Measurements from ENCODE around the gene CLEC4D.
"Not testable (repeated sequence)": the region's sequence is repeated elsewhere in the genome, so short reads cannot be mapped to it uniquely, and the experiment has no call there.

The CLEC4D gene

DNA sequence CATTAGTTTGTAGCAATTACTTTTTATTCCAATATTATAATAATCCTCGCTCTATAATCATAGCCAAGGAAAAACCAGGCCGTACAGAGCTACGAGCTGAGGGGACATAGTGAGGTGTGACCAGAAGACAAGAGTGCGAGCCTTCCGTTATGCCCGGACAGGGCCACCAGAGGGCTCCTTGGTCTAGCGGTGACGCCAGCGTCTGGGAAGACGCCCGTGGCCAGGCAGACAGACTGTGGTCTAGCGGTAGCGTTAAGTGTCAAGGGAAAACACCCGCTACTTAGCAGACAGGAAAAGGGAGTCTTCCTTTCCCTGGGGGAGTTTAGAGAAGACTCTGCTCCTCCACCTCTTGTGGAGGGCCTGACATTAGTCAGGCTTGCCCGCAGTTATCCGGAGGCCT lies 24.5 kb downstream of the CLEC4D start:
- DNase-seq (ENCODE audit: low spot score): not testable (repeated sequence)

DNA sequence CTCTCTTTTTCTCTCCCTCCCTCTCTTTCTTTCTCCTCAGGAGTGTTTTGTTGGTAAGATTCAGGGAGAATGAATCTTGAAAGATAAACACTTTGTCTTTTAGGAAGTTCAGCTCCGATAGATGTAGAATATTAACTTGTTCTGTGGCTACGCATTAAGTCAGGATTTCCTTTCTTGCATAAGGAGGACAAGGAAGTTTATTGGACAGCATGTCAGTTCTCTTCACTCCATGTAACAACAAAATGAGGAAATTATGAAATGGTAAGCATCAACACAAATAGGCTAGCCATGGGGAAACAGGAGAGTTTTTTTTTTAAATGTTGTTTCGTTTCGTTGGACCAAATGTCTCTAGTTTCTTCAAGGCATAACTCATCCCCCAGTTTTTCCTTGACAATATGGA lies 27.5 kb downstream of the CLEC4D start, which contains the start of gene CLEC4E:
TSS of gene CLEC4E (minus strand) at position 75 of the 400 bp plus-strand sequence. CDS start 108 bp downstream, outside the sequence.
- not testable (repeated sequence) for DNase-seq (ENCODE audit: low spot score)

- no peak for DNase-seq (ENCODE audit: low spot score)
These were observed 28.3 kb downstream of the CLEC4D start for GRCh38 chr12:8541562-8541961.

GRCh38 chr12:8544295-8544694 lies 31.0 kb downstream of the CLEC4D start:
- DNase-seq (ENCODE audit: low spot score): peak; percentile 77

- no peak for DNase-seq (ENCODE audit: low spot score)
These were observed 33.3 kb downstream of the CLEC4D start for GRCh38 chr12:8546591-8546990.

GRCh38 chr12:8547645-8548044 lies 34.3 kb downstream of the CLEC4D start:
- no peak for DNase-seq (ENCODE audit: low spot score)

DNA sequence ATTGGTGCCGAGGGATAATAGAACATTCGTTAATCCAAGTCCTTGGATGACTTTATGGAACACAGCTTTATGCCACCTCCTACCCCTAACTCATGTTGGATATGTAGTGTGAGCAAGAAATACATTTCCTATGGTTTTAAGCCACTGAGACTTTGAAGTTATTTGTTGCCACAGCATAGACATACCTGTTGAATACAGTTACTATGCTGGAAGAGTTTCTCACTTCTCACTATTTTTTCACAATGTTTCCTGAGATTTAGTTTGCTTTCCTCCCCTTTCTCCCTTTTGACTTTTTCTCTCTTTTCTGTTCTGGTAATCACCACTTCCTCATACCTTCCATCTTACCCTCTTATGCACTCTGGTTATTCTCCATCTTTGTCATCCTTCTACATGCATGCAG lies 34.9 kb downstream of the CLEC4D start:
- no peak for DNase-seq (ENCODE audit: low spot score)

GRCh38 chr12:8549381-8549780 lies 36.1 kb downstream of the CLEC4D start:
- no peak for DNase-seq (ENCODE audit: low spot score)

DNA sequence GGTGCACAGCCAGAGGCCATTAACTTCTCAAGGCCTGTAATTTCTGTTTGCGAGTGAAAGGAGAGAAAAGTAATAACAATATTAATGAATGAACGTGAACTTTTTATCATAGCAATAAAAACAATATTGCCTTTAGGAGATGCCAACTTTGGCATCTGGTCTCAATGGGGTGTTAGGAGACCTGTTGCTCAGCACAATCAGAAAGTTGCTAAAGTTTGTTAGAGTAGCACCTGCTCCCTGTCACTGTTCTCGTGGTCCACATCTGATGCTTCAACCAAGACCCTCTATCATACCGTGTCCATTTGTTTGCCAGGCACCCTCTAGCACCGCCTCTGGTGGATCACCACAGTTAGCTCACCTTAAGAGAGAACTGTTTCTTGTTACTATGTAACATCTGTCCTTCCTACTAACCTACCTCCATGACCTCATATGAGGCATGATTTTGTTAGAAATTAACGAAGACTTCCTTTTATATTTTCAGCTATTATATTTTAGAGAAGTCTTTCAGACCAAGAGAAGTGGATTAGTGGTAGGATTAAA lies 39.9 kb downstream of the CLEC4D start:
- no peak for DNase-seq (ENCODE audit: low spot score)

DNA sequence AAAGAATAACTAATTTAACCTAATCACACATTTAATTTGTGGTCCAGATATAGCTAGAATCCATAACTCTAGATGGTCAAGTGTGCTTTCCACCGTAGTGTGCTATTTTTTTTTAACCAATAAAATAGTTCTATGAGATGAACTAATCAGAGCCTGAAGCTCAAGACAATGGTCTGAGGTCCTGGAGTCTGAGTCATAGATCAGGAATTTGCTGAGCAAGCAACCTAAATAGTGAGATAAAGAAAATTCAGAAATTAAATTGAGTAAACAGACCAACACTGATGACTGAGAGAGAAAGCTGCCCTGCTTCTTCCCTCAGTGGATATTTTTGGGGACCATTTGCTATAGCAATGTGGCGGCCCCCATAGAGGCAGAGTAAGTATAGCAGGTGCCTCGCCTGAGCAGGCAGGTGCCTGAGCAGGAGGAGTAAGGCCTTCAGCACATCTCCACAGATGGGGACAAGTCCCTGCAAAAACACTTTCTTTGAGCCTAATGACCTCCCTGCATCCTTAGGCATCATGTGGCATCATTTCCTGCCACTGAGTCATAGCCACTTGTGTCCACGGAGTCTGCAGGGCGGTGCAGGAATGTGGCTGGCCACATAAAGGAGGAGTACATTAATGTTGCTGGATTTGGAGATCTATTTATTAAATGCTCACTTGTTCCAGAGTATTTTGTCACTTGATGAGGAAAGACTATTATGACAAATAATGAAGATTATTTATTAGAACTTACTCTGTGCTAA lies 41.3 kb downstream of the CLEC4D start:
- DNase-seq (ENCODE audit: low spot score): no peak

DNA sequence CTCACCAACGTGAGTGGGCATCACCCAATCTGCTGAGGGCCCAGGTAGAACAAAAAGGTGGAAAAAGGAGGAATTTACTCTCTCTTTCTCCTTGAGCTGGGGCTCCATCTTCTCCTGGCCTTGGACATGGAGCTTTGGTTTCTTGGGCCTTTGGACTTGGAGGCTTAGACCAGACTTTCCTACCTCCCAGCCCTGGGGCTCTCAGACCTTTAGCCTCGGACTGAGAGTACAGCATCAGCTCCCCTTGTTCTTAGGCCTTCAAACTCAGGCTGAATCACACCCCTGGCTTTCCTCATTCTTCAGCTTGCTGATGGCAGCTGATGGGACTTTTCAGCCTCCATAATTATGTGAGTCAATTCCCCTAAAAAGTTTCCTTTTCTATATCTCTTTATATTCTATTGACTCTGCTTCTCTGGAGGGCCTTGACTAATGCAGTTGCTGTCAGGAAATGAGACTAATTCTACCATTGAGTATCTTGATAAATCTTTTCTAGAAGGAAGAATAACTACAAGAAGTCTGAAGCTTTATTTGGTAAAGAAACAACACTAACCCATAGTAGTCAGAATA lies 43.3 kb downstream of the CLEC4D start:
- DNase-seq (ENCODE audit: low spot score): no peak

DNA sequence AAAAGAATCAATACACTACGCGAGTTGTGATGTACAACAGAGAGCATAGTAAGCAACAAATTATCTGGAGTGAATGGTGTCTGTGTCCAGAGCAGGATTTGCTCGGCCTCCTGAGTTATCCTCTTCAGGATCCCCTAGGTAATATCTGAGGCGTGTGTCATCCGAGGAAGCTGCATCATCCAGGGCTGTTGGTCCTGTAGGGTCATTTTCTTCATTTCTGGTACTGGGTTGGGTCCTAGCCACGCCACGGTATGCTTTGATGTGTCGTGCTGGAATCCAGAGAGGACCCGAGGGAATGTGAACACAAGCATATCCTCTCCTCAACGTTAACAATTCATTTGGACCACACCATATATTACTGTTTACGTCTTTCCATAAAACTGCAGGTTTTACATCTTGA lies 46.4 kb downstream of the CLEC4D start:
- no peak for DNase-seq (ENCODE audit: low spot score)

- DNase-seq (ENCODE audit: low spot score): no peak
These were observed 47.7 kb downstream of the CLEC4D start for GRCh38 chr12:8561011-8561410.

- no peak for DNase-seq (ENCODE audit: low spot score)
These were observed 49.0 kb downstream of the CLEC4D start for GRCh38 chr12:8562310-8562709.

DNA sequence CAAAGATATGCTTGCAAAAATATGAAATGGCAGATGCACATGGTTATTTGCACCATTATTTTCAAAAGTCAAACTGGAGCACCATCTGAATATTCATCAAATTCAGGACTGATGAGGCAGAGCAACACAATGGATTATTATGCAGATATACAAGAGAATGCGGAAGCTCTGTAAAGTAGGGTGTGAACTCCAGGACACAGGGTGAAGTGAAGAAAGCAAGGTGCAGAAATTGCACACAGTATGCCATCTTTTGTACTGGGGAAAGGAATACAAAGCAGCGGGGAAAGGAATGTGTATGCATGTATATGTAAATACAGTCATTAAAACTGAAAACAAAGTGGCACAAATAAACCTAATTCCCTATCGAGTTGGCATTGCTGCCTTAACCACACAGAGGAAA lies 50.1 kb downstream of the CLEC4D start:
- DNase-seq (ENCODE audit: low spot score): no peak

- no peak for DNase-seq (ENCODE audit: low spot score)
These were observed 51.4 kb downstream of the CLEC4D start for GRCh38 chr12:8564656-8565055.

DNA sequence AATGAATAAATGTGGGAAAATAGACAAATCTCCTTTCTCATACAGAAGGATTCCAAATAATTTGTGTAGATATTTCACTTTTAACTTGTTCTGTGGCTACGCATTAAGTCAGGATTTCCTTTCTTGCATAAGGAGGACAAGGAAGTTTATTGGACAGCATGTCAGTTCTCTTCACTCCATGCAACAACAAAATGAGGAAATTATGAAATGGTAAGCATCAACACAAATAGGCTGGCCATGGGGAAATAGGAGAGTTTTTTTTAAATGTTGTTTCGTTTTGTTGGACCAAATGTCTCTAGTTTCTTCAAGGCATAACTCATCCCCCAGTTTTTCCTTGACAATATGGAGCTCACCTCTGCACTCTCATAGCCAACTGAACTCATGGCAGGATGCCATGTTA lies 52.7 kb downstream of the CLEC4D start:
- not testable (repeated sequence) for DNase-seq (ENCODE audit: low spot score)

- no peak for DNase-seq (ENCODE audit: low spot score)
These were observed 53.2 kb downstream of the CLEC4D start for GRCh38 chr12:8566525-8566924.
